ENCODE measurements around the gene PYCARD.
A peak's percentile ranks its signal among the peaks of the same experiment; 100 is the strongest.
"Not testable (repeated sequence)": the region's sequence is repeated elsewhere in the genome, so short reads cannot be mapped to it uniquely, and the experiment has no call there.

PYCARD gene

DNA sequence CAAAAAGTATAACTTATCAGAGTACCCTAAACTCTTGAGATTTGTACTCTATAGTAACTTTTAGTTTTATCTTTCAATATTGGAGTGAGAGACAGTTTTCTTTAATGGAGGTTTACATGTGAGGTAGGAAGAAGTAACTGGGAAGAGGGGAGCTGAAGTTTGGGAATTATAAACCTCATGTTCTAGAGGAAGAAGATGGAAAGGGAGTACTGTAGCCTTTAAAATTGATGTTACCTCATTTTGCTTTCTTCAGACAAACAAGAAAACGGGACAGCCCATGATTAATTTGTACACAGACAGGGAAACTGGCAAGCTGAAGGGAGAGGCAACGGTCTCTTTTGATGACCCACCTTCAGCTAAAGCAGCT, 13.2 kb downstream of the PYCARD start:
- DNase-seq, result no peak

DNA sequence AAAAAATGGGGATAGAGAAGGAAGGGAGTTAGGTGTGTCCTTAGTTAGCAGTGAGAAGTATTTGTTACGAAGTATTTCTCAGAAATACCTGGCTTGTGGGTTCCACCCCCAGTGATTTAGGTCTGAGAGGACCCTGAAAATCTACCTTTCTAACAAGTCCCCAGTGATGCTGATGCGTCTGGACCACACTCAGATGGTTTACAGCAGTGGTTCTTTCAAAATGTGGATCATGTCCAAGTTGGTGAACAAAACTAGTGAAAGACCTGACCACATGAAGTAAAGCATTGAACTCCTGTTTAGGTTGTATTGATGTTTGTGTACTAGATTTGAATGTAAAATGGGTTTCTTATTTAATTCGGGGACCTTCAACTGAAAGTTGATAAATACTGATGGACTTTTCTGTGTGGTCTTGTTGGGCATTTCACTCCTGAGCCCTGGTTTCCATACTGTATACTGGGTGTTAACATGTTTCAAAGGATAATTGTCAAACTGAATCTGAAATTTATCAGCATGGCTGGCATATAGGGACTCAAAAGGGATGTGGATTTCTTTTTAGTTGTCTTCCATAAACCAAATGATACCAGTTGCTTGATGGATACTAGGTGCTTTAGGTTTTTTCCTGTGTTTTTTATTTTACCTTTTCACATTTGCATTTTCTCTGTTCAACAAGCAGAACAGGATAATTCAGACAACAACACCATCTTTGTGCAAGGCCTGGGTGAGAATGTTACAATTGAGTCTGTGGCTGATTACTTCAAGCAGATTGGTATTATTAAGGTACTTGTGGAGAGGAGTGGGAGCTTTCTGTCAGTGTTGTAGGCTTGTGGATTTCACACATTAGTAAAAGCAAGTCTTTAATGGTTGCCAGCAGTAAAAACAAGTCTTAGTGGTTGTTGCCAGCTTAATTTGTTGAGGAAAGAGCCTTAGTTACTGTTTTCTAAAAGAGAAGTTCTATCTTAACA, 13.8 kb downstream of the PYCARD start:
- no peak for DNase-seq

DNA sequence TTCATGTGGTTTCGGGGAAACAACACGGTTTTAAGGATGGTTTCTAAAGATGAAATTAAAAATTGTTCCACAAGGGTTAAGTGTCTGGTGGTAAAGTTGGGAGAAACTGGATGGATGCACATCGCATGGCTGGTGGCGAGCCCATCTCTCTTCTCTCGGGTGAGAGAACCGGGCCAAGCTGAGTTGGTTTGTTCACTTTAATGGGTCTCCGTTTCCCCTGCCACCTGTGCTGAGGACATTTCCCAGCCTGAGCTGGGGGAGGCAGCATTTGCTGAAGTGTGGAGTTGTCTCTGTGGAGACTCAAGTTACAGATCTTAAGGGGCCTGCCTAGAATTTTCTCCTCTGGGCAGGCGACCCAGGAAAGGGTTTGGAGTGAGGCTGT, 14.8 kb downstream of the PYCARD start:
- no peak for DNase-seq

- no peak for DNase-seq
Measured at GRCh38 chr16:31186930-31187807, 15.4 kb downstream of the PYCARD start.

DNA sequence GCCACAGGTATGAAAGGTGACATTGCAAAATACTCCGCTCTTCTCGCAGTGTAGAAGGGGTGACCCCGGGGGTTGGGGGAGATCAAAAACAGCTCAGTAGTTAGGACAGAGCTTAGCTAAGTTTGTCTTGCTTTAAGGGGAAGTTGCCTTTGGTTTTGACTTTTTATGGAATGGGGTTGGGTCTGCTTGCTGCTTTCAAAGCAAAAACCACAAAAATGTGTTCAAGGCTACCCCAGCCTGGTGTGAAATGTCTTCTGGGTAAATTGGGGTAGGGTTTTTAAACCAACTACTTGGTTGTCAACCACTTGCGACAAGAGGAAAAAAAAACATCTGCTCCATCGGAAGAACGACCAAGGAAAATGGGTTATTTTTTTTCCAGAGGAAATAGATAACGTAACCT, 16.4 kb downstream of the PYCARD start:
- no peak for DNase-seq

DNA sequence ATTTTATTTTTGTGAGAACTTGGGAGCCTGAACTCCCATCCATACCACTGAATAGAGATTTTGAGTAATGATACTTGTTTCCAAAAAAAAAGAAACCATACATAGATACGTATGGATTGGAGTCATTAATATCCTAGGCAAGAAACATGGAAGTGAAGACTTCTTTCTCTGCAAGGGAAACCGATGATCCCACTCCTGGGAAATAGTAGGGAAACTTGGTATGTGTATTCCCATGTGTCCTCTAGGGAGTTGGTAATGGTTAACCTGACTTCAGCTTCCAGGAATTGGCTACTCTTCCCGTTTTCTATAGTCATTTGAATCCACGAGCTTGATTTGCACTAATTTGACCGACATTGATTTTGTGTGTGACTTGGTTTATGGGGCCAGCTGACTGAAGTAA, 17.2 kb downstream of the PYCARD start:
- no peak for DNase-seq

- no peak for DNase-seq
Measured at GRCh38 chr16:31184888-31185287, 17.7 kb downstream of the PYCARD start.

- no peak for DNase-seq
Measured at GRCh38 chr16:31183432-31184428, 18.8 kb downstream of the PYCARD start.

GRCh38 chr16:31182391-31182790, 20.2 kb downstream of the PYCARD start:
- DNase-seq, result no peak

DNA sequence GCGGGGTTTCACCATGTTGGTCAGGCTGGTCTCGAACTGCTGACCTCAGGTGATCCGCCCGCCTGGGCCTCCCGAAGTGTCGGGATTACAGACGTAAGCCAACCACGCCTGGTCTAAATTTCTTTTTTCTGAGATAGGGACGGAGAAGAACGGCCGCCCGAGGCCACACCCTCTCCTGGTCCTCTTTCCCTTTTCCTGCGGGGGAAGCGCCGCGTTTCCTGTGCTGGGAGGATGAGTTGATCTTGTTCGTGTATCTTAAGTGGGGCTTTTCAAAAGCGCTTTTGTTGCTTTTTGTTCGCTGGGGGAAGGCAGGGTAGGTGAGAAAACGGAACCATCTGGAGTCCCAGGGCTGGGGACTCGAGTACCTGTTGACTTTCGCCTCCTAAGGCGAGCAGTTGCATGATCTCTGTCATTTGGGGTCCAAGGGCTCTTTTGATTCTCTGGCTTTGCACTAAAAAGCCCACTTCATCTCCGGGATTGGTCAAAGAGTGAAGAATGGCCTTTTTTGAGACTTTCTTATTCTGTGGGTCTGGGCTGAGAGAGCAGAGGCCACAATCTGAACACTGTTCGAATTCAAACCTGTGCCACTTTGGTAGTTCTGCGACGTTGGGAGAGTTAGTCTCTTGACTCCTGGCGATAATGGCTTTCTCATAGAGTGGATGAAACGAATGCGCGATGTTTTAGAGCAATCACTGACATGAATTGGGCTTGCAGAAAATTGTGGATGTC, 21.3 kb downstream of the PYCARD start:
- peak; percentile 11 for DNase-seq

GRCh38 chr16:31179747-31180459, 22.7 kb downstream of the PYCARD start, which contains the start of gene FUS:
Gene FUS (plus strand): TSS chr16:31180139. CDS start chr16:31180215, 76 bp downstream.
- peak; percentile 88 for DNase-seq

DNA sequence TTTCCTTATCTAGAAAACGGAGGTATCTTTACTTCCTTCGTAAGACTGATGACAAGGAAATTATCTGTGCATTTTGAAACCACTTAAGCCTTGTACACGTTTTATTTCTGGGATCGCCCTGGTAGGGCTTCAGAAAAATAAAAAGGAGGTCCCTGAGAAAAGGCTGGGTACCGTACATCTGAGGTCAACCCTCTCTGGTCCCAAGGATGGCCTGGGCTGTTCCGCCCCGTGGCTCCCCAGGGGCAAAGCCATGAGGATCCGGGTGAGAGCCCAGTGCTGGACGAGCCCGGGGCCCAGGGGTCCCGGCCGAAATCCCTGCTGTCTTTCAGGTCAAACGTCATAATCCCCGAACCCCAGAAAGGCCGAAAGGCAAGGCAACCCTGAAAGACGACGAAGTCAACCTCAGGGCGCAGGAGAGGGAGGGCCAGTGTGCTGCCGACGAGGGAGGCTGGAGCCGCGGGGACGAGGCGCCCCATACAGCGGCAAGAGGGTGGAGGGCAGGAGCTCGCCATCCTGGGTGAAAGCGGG, 23.3 kb downstream of the PYCARD start:
- DNase-seq, result no peak

GRCh38 chr16:31177136-31177535, 25.4 kb downstream of the PYCARD start:
- DNase-seq, result peak; percentile 22

GRCh38 chr16:31170048-31170447, 32.5 kb downstream of the PYCARD start:
- DNase-seq, result not testable (repeated sequence)

- DNase-seq, result no peak
Measured at GRCh38 chr16:31168848-31169247, 33.7 kb downstream of the PYCARD start.

GRCh38 chr16:31167315-31167714, 35.2 kb downstream of the PYCARD start:
- DNase-seq, result no peak

GRCh38 chr16:31157136-31157535, 45.4 kb downstream of the PYCARD start:
- DNase-seq, result peak; percentile 30
